Prostate gland (tissue), 2 donors: ENCODE measurements around the gene TAF1D. TPM values are rescaled to one million over a fixed set of nuclear protein-coding genes. Genes with fewer than 3 reads are reported as not detected.

Experiments
- DNase-seq: peaks from one replicate; pipeline ENCODE4 v3.0.0-alpha.2; 2019; ENCODE audit warnings: low spot score
- H3K27ac ChIP-seq, 2 donors: fragments of 200-600 bp; sonication (generic); 2 replicates each; pipeline ENCODE4 v1.5.1; 2017 to 2019
- H3K27me3 ChIP-seq: fragments of 200-600 bp; sonication (generic); replicated peaks from 2 replicates; pipeline ENCODE4 v1.5.1; 2019; ENCODE audit not compliant: insufficient read depth
- H3K36me3 ChIP-seq, 2 donors: fragments of 200-600 bp; sonication (generic); 1 replicate in 1 of 2; 2 replicates in 1 of 2; pipeline versions ENCODE4 v1.5.1 to v1.8.1; 2017 to 2019
- H3K4me1 ChIP-seq: fragments of 200-600 bp; sonication (generic); replicated peaks from 2 replicates; pipeline ENCODE4 v1.5.1; 2019
- H3K4me3 ChIP-seq, 2 donors: fragments of 200-600 bp; sonication (generic); 2 replicates each; pipeline ENCODE4 v1.5.1; 2017 to 2019
- H3K9me3 ChIP-seq: fragments of 200-600 bp; sonication (generic); 2 replicates; pipeline ENCODE4 v1.5.1; 2017
- CTCF ChIP-seq, 4 experiments: fragments of 200-600 bp in 2 of 4; fragments of 450-650 bp in 2 of 4; sonication (generic) in 2 of 4; IDR thresholded peaks; 1 replicate in 3 of 4; 2 replicates in 1 of 4; pipeline ENCODE4 v1.5.1; 2016 to 2019; ENCODE audit warnings: antibody characterized with exemption in 4 of 4, mild to moderate bottlenecking in 2 of 4, moderate library complexity in 2 of 4
- POLR2A ChIP-seq: fragments of 450-650 bp; IDR thresholded peaks from one replicate; pipeline ENCODE4 v1.6.1; 2016; ENCODE audit warnings: antibody characterized with exemption, mild to moderate bottlenecking
- POLR2AphosphoS5 ChIP-seq: sonication (generic); formaldehyde crosslinking; IDR thresholded peaks from one replicate; pipeline ENCODE4 v1.6.1; 2017; ENCODE audit warnings: antibody characterized with exemption
- WGBS: methylation state at CpG from one replicate; pipeline ENCODE4 v1.1.5; 2018; 5-methylcytosine and 5-hydroxymethylcytosine counted together
- intact Hi-C: fragments of 100-400 bp; cut with DNase I; formaldehyde crosslinking; loops from one replicate; pipeline ENCODE4 v1.14.2; 2022
- total RNA-seq, 2 donors: library from RNA; depleted of rRNA; stranded (reverse); fragments of >200 nt; gene quantifications; one replicate each; pipeline ENCODE4 v1.1.0, GENCODE V29; 2016

The TAF1D gene
- total RNA-seq, 2 donors from 2014 or later: 39.3 to 53.0 TPM

- Histone ChIP-seq H3K36me3 (no peaks in the 10 kb centered on the region), H3K9me3 (no peaks in the 10 kb centered on the region), H3K4me3 (peak overlapping the region in 1 of 2 donors; percentile 63), H3K27me3 (no peaks in the 10 kb centered on the region), H3K27ac (no peak overlapping the region), H3K4me1 (peaks cover 3% of the 10 kb centered on the region)
- WGBS: 53% methylated on average over 6 of the region's 6 CpGs
- intact Hi-C loops: no loop called here
- TF ChIP-seq POLR2A (no peak), POLR2AphosphoS5 (no peak), CTCF (IDR thresholded peaks at IDR 0.05) (no peak)
- no peak for DNase-seq
Measured at GRCh38 chr11:93738647-93739081, 2.6 kb downstream of the TAF1D start.

- Histone ChIP-seq H3K36me3 (no peaks in the 10 kb centered on the region), H3K27me3 (no peaks in the 10 kb centered on the region), H3K4me1 (peaks cover 3% of the 10 kb centered on the region), H3K9me3 (no peaks in the 10 kb centered on the region), H3K27ac (no peak overlapping the region), H3K4me3 (no peak overlapping the region)
- TF ChIP-seq CTCF (IDR thresholded peaks at IDR 0.05) (no peak), POLR2A (no peak), POLR2AphosphoS5 (no peak)
- intact Hi-C loops: no loop called here
- no peak for DNase-seq
- 53% methylated on average over 6 of the region's 6 CpGs for WGBS
Measured at GRCh38 chr11:93737904-93738612, 3.2 kb downstream of the TAF1D start.

GRCh38 chr11:93736129-93736528 is 5.2 kb downstream of the TAF1D start:
- Histone ChIP-seq H3K4me3 (no peak overlapping the region), H3K27me3 (no peaks in the 10 kb centered on the region), H3K9me3 (no peaks in the 10 kb centered on the region), H3K27ac (no peak overlapping the region), H3K4me1 (peaks cover 3% of the 10 kb centered on the region), H3K36me3 (peaks cover 3 to 5% of the 10 kb centered on the region in 2 donors)
- intact Hi-C loops: no loop called here
- DNase-seq: no peak
- TF ChIP-seq CTCF (IDR thresholded peaks at IDR 0.05) (no peak), POLR2AphosphoS5 (no peak), POLR2A (no peak)

GRCh38 chr11:93735627-93736026 is 5.7 kb downstream of the TAF1D start:
- Histone ChIP-seq H3K27me3 (no peaks in the 10 kb centered on the region), H3K4me3 (no peak overlapping the region), H3K27ac (no peak overlapping the region), H3K4me1 (peaks cover 3% of the 10 kb centered on the region), H3K36me3 (peaks cover 3 to 5% of the 10 kb centered on the region in 2 donors), H3K9me3 (no peaks in the 10 kb centered on the region)
- DNase-seq: no peak
- intact Hi-C loops: no loop called here
- TF ChIP-seq POLR2AphosphoS5 (no peak), CTCF (IDR thresholded peaks at IDR 0.05) (no peak), POLR2A (no peak)
- WGBS: 83% methylated on average over 1 of the region's 1 CpG
